Cardiac septum (tissue), 1 donor: ENCODE measurements around the gene FAM221A. TPM values are rescaled to one million over a fixed set of nuclear protein-coding genes. Genes with fewer than 3 reads are reported as not detected.

Experiments
- total RNA-seq: library from RNA; stranded (reverse); fragmentation: NEBNext Ultra II Directional; extraction: Animal tissue kit (Norgen Biotek cat#: 25700); gene quantifications from one replicate; pipeline ENCODE4 v1.2.1, GENCODE V29; 2021
- donor health status: DM: no; HTN: no; CAD: no.

The FAM221A gene
- total RNA-seq, 1 donor from 2014 or later: 3.7 TPM

Other genes starting within 250 kb of the FAM221A start
- gene IGF2BP3, start 209.7 kb upstream of the FAM221A start, total RNA-seq: 0.16 TPM
- gene TRA2A, start 148.2 kb upstream of the FAM221A start, total RNA-seq: 32.6 TPM
- 10.1 TPM for gene CCDC126, start 82.8 kb upstream of the FAM221A start, total RNA-seq
- gene STK31, start 30.0 kb downstream of the FAM221A start, total RNA-seq: 0.35 TPM